ENCODE data around the gene ACOT7.

DNA sequence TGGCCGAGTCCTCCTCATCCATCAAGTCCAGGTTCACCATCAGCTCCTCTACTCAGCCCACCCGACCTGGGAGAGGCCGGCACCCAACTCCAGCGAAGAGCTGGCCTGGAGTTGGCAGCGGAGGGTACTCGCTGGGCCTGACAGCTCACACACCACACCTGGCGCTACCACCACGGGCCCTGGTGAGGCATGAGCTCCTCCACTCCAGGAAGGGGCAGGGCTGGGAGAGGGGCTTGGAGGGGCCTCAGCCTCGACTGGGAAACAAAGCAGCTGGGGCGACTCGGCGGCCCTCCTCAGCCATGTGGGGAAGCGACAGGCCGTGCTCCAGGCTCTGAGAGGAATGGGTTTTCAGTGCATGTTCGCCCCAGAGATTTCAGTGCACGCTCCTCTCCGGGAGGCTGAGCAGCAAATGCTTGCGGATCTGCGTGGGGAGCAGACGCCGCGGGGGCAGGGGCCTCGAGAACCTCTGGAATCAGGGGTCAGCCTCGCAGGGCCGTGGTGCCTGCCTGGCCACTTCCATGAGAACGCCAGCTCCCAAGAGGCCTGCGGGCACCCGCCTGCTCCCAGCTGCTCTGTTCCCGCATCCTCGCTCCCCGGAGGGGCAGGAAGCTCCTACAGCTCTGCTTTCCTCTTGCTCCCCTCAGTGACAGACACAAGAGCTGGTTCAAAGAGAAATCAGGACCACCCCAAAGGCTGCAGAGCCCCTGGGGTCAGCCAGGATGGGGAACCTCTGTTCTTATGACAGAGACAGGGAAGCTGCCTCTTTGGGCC, 113.8 kb downstream of the ACOT7 start:
- TF ChIP-seq, protein P1, sequence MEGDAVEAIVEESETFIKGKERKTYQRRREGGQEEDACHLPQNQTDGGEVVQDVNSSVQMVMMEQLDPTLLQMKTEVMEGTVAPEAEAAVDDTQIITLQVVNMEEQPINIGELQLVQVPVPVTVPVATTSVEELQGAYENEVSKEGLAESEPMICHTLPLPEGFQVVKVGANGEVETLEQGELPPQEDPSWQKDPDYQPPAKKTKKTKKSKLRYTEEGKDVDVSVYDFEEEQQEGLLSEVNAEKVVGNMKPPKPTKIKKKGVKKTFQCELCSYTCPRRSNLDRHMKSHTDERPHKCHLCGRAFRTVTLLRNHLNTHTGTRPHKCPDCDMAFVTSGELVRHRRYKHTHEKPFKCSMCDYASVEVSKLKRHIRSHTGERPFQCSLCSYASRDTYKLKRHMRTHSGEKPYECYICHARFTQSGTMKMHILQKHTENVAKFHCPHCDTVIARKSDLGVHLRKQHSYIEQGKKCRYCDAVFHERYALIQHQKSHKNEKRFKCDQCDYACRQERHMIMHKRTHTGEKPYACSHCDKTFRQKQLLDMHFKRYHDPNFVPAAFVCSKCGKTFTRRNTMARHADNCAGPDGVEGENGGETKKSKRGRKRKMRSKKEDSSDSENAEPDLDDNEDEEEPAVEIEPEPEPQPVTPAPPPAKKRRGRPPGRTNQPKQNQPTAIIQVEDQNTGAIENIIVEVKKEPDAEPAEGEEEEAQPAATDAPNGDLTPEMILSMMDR (IDR thresholded peaks at IDR 0.05; ENCODE audit: insufficient read depth, low read length) = no peak
- TF ChIP-seq, protein P2, sequence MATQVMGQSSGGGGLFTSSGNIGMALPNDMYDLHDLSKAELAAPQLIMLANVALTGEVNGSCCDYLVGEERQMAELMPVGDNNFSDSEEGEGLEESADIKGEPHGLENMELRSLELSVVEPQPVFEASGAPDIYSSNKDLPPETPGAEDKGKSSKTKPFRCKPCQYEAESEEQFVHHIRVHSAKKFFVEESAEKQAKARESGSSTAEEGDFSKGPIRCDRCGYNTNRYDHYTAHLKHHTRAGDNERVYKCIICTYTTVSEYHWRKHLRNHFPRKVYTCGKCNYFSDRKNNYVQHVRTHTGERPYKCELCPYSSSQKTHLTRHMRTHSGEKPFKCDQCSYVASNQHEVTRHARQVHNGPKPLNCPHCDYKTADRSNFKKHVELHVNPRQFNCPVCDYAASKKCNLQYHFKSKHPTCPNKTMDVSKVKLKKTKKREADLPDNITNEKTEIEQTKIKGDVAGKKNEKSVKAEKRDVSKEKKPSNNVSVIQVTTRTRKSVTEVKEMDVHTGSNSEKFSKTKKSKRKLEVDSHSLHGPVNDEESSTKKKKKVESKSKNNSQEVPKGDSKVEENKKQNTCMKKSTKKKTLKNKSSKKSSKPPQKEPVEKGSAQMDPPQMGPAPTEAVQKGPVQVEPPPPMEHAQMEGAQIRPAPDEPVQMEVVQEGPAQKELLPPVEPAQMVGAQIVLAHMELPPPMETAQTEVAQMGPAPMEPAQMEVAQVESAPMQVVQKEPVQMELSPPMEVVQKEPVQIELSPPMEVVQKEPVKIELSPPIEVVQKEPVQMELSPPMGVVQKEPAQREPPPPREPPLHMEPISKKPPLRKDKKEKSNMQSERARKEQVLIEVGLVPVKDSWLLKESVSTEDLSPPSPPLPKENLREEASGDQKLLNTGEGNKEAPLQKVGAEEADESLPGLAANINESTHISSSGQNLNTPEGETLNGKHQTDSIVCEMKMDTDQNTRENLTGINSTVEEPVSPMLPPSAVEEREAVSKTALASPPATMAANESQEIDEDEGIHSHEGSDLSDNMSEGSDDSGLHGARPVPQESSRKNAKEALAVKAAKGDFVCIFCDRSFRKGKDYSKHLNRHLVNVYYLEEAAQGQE (IDR thresholded peaks at IDR 0.05; ENCODE audit: insufficient replicate concordance, low read depth) = no peak
- TF ChIP-seq SPI1 (IDR thresholded peaks at IDR 0.05; ENCODE audit: borderline replicate concordance, low read depth) = no peak

Measured in HL-60 (cell line).